Breast epithelium (tissue), 3 donors: ENCODE results near the gene SORCS3.

Experiments used
- POLR2A ChIP-seq: fragments of 450-650 bp; IDR thresholded peaks from one replicate; pipeline ENCODE4 v1.6.1; 2016; ENCODE audit warnings: antibody characterized with exemption, mild to moderate bottlenecking, moderate library complexity
- TF ChIP-seq, protein P1 (sequence below), 3 donors: fragments of 450-650 bp; IDR thresholded peaks; one replicate each; pipeline ENCODE4 v1.5.1; 2016 to 2017; ENCODE audit warnings: antibody characterized with exemption in 3 of 3, mild to moderate bottlenecking in 3 of 3, moderate library complexity in 3 of 3

DNA sequence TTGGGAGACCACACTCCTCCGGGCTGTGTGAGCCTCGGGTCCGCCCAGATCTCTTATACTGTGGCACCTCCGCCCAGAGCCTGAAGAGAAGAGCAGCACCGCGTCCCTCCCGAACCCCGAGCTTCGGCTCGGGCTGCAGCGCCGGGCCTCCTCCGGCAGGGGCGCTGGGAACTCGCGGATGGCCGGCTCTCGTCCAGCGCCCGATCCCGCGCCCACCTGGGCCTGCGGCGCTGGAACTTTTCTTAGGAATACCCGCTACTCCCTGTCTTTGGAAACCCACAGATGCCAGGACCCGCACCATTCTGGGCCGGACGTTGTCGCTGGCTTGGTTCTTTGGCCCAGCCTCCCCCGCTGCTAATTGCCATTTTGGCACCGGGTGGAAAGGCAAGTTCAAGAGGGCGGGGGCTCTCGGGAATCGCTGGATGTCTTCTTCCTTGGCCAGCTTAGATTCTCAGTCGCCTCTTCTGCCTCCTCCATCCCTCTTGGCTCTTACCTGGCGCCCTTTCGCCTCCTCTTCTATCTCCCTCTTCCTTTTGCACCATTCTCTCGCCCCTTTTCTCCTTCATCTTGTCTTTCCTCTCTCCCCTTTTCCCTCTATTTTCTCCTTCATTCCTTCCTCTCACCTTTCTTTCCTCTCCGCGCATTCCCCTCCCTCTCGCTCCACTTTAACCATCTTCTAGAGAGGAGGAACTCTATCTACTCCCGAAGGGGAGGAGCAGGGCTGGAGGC is 2.1 kb upstream of the SORCS3 start:
- TF ChIP-seq, protein P1, sequence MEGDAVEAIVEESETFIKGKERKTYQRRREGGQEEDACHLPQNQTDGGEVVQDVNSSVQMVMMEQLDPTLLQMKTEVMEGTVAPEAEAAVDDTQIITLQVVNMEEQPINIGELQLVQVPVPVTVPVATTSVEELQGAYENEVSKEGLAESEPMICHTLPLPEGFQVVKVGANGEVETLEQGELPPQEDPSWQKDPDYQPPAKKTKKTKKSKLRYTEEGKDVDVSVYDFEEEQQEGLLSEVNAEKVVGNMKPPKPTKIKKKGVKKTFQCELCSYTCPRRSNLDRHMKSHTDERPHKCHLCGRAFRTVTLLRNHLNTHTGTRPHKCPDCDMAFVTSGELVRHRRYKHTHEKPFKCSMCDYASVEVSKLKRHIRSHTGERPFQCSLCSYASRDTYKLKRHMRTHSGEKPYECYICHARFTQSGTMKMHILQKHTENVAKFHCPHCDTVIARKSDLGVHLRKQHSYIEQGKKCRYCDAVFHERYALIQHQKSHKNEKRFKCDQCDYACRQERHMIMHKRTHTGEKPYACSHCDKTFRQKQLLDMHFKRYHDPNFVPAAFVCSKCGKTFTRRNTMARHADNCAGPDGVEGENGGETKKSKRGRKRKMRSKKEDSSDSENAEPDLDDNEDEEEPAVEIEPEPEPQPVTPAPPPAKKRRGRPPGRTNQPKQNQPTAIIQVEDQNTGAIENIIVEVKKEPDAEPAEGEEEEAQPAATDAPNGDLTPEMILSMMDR (IDR thresholded peaks at IDR 0.05) = no peak
- TF ChIP-seq POLR2A = no peak
